ENCODE results near the gene HPCAL1. TPM values are rescaled to one million over a fixed set of nuclear protein-coding genes. Genes with fewer than 3 reads are reported as not detected.
A peak's percentile ranks its signal among the peaks of the same experiment; 100 is the strongest.

Gene HPCAL1
- total RNA-seq, 2 experiments from 2014 or later: 100 to 105 TPM

- no peak overlapping the region for H3K27ac Mint-ChIP-seq
- H3K4me1 Mint-ChIP-seq: peaks cover 7% of the 10 kb centered on the region
- H3K9me3 Mint-ChIP-seq: no peaks in the 10 kb centered on the region
- H3K36me3 Mint-ChIP-seq: no peaks in the 10 kb centered on the region
- H3K4me3 Mint-ChIP-seq: no peak overlapping the region
- H3K27me3 Mint-ChIP-seq: no peaks in the 10 kb centered on the region
- DNase-seq: no peak
Observed at GRCh38 chr2:10276481-10277292, 26.0 kb upstream of the HPCAL1 start.

DNA sequence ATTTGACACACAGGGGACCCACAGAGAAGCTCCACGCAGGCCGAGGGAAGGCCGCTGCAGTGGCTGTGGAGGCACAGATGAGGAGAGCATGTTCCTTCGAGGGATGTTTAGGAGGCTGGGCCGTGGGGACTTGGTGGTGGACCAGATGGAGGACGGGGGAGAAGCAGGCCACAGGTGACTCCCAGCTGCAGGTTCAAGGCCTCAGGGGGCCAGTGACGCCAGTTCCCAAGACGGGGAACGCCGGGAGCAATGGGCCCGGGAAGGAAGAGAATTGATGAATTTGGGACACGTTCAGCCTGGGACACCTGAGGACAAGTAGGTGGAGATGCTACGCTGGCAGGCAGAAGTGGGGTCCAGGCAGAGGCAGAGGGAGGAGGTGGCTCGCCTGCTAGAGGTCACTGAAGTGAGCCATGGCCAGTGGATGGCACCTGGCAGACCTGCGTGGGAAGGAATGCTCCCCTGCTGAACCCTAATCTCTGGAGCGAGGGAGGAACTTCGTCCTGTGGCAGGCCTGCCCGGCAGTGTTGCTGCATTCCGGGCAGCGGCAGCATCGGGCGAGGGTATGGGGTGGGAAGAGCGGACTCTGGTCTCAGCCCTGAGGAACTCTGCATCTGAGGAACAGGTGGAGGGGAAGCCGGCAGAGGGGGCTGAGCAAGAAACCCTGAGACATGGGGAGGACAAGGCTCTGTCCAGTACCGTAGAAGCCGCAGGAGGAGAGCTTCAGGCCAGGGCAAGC is 25.2 kb upstream of the HPCAL1 start:
- Mint-ChIP-seq H3K36me3 (no peaks in the 10 kb centered on the region), H3K27ac (peak overlapping the region; percentile 58), H3K9me3 (no peaks in the 10 kb centered on the region), H3K4me3 (no peak overlapping the region), H3K4me1 (peaks cover 7% of the 10 kb centered on the region), H3K27me3 (no peaks in the 10 kb centered on the region)
- no peak for DNase-seq

DNA sequence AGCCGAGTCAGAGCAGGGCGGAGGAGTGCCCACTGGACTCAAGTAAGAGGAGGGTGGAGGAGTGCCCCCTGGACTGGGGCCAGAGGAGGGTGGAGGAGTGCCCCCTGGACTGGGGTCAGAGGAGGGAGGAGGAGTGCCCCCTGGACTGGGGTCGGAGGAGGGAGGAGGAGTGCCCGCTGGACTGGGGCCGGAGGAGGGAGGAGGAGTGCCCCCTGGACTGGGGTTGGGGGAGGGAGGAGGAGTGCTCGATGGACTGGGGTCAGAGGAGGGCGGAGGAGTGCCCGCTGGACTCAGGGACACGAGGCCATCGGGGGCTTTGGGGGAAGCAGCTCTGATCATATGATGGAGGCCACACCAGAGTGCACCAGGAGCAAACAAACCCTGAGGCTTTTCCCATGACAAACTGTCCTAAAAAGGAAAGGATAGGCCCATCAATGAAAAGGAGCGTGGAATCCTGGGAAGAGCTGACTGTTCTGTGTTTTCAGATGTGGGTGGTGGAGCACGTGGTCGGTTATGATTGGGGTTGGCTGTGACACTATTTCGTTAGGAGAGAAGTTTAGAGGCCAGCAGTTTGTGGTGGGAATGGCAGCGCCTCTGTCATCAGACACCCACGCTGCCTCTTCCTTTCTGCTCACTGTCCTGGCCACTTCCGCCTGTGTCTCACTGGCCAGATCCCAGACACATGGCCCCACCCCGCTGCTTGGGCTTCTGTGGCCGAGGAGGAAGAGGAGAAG is 24.5 kb upstream of the HPCAL1 start:
- no peaks in the 10 kb centered on the region for H3K36me3 Mint-ChIP-seq
- no peaks in the 10 kb centered on the region for H3K27me3 Mint-ChIP-seq
- peaks cover 7% of the 10 kb centered on the region for H3K4me1 Mint-ChIP-seq
- peak overlapping the region; percentile 56 for H3K27ac Mint-ChIP-seq
- no peaks in the 10 kb centered on the region for H3K9me3 Mint-ChIP-seq
- H3K4me3 Mint-ChIP-seq: no peak overlapping the region
- DNase-seq: peak; percentile 21

DNA sequence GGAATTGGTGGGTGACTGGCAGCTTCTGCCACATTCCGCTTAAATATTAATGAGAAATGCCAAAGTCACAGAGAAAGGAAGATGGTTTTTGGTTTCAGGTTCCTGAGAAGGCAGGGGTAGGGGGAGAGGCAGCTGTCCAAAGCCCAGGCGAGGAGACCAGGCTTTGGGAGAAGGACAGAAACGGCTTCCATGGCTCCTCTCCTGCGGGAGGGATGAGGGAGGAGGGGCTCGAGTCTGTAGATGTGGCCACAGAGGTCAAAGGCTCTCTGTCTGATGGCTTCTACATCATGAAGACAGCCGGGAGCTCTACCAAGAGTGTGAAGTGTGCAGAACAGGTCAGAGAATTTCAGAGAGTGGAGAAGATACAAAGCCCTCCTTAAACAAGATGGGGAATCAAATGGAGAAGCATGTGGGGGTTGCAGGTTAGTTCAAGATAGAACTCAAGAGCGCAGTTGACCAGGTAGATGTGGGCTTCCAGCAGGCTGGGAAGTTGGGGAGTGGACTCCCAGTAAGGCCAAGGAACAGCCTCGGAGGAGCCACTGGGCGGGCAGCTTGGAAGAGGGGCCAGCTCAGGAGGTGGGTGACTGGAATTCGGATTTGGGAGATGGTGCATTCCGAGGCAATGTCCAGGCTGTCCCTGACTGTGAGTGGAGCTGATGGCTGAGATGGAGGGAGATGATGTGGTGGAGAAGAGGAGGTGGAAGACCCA is 23.8 kb upstream of the HPCAL1 start:
- no peak for DNase-seq

DNA sequence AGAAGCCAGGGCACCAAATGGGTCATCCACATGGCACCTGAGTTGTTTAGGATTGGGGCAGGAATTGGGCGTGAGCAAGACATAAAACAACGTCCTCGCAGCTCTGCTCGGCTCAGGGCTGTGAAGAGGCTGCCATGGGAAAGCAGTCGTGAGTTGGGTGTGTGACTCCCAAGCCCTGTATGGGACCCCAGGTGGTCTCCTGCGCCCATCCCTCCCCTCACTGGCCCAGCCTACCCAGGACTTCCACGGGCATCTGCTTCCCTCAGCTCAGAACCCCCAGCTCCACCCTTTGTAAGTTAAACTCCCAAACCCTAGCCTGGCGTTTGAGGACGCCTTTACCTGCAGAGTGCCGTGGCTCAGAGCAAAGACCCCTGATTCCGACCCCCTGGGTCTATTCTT is 23.2 kb upstream of the HPCAL1 start:
- H3K4me3 Mint-ChIP-seq: no peak overlapping the region
- peaks cover 9% of the 10 kb centered on the region for H3K4me1 Mint-ChIP-seq
- H3K27me3 Mint-ChIP-seq: no peaks in the 10 kb centered on the region
- no peaks in the 10 kb centered on the region for H3K9me3 Mint-ChIP-seq
- no peak overlapping the region for H3K27ac Mint-ChIP-seq
- no peaks in the 10 kb centered on the region for H3K36me3 Mint-ChIP-seq
- DNase-seq: no peak

More for the DNA sequence above, 23.8 kb upstream of the HPCAL1 start:
- Mint-ChIP-seq H3K4me1 (peaks cover 9% of the 10 kb centered on the region), H3K9me3 (no peaks in the 10 kb centered on the region), H3K4me3 (no peak overlapping the region), H3K36me3 (no peaks in the 10 kb centered on the region), H3K27me3 (no peaks in the 10 kb centered on the region), H3K27ac (peak overlapping the region; percentile 56)

DNA sequence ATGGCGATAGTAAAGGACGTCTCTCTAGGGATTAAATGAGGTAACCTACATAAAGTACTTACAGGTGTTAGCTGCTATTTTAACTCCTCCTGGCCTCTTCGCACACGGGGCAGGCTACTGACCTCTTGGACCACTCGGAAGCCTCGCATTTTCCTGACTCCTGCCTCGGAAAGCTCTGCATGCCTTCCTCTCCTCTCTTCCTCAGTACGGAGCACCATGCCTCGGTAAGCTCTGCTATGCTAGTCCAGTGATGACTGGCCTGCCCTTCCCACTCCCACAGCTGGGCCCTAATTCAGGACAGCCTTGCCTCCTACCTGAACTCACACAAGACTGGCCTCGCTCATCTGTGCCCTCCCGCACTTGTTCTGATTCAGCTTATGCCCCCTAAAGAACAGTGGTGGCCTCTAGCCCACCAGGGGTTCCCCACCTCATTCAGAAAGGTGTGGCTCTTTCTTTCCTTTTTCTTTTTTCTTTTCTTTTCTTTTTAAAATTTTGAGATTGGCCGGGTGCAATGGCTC is 22.7 kb upstream of the HPCAL1 start:
- no peak overlapping the region for H3K27ac Mint-ChIP-seq
- H3K9me3 Mint-ChIP-seq: no peaks in the 10 kb centered on the region
- no peaks in the 10 kb centered on the region for H3K27me3 Mint-ChIP-seq
- no peaks in the 10 kb centered on the region for H3K36me3 Mint-ChIP-seq
- peaks cover 9% of the 10 kb centered on the region for H3K4me1 Mint-ChIP-seq
- no peak overlapping the region for H3K4me3 Mint-ChIP-seq
- DNase-seq: no peak

GRCh38 chr2:10281891-10282290 is 20.8 kb upstream of the HPCAL1 start:
- DNase-seq: no peak
- Mint-ChIP-seq H3K9me3 (no peaks in the 10 kb centered on the region), H3K4me1 (peaks cover 9% of the 10 kb centered on the region), H3K27ac (no peak overlapping the region), H3K4me3 (no peak overlapping the region), H3K36me3 (no peaks in the 10 kb centered on the region), H3K27me3 (no peaks in the 10 kb centered on the region)

GRCh38 chr2:10282611-10283105 is 20.0 kb upstream of the HPCAL1 start:
- DNase-seq: no peak
- Mint-ChIP-seq H3K36me3 (no peaks in the 10 kb centered on the region), H3K4me1 (peaks cover 9% of the 10 kb centered on the region), H3K27ac (no peak overlapping the region), H3K27me3 (no peaks in the 10 kb centered on the region), H3K4me3 (no peak overlapping the region), H3K9me3 (no peaks in the 10 kb centered on the region)

DNA sequence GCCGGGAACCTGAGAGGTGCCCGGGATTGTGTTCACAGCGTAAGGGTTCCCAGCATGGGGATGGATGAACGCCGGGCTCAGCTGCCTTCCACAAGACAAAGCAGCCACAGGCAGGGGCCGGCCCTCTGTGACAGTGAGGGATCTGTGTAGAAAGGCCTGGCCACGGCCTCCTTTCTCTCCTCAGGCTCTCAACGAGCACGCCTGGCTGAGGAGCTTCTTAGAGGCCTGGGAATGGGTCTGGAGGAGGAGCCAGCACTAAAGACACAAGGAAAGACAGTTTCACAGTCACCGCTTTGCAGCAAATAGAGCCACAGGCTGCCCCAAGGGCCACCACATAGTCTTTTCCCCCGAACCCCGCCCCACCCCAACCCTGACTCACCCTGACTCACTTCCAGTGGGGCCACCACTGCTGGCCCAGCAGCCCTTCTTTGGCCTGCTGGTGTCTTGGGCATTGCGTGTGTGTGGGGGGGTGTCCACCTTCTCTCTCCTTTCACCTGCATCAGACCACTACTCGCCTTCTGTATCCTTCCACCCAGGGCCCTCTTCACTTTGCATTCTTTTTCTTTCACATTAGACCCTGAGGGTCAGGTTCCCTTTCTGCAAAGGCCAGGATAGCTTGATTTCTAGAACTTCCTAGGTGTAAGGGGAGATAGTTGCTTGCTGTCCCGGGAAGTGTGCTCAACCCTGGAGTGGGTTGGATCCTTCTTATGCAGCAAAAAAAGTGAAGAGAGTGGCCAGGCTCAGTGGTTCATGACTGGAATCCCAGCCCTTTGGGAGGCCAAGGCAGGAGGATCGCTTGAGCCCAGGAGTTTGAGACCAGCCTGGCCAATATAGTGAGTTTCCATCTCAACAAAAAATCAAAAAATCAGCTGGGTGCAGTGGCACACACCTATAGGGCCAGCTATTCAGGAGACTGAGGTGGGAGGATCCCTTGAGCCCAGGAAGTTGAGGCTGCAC is 19.3 kb upstream of the HPCAL1 start:
- no peak for DNase-seq
- Mint-ChIP-seq H3K4me3 (no peak overlapping the region), H3K27ac (no peak overlapping the region), H3K27me3 (no peaks in the 10 kb centered on the region), H3K9me3 (no peaks in the 10 kb centered on the region), H3K36me3 (no peaks in the 10 kb centered on the region), H3K4me1 (peaks cover 6% of the 10 kb centered on the region)

DNA sequence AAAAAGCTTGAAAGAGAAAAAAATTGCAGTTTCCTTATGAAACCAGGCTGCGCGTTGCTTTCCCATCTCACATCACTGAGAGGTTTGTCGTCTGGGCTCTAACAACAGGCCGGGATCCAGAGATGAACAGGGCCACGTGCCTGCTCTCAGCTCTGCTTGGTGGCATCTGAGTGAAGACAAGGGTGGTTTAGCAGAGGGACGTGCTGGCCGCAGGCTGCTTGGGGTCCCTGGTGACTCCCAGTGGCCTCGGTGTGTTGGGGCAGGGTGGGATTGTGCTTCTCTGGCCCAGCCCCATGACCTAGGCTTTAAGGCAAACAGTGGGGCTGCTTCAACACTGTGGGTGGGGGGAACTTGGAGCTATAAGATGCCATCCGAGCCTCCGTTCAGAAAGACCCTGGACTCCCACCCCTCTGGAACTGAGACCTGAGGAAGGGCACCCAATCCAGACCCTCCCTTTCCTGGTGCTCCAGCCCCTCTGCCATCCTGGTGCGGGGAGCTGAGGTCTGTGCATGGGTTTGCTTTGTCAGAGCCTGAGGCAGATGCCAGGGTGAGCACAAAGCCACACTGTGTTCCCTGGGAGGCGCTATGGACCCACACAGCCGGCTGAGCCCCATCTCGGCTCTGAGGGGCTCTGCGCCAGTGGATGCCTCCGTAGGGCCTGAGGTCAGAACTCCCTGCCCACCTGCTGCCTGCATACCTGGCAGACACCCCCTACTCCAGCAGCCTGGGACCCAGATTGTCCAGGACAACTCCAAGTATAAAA is 18.4 kb upstream of the HPCAL1 start:
- Mint-ChIP-seq H3K36me3 (no peaks in the 10 kb centered on the region), H3K4me3 (no peak overlapping the region), H3K27ac (no peak overlapping the region)

GRCh38 chr2:10285191-10285555 is 17.5 kb upstream of the HPCAL1 start:
- DNase-seq: no peak
- no peaks in the 10 kb centered on the region for H3K36me3 Mint-ChIP-seq
- H3K27me3 Mint-ChIP-seq: no peaks in the 10 kb centered on the region
- no peak overlapping the region for H3K4me3 Mint-ChIP-seq
- peaks cover 2% of the 10 kb centered on the region for H3K4me1 Mint-ChIP-seq
- no peaks in the 10 kb centered on the region for H3K9me3 Mint-ChIP-seq
- H3K27ac Mint-ChIP-seq: no peak overlapping the region

More for the DNA sequence above, 18.4 kb upstream of the HPCAL1 start:
- Mint-ChIP-seq H3K27me3 (no peaks in the 10 kb centered on the region), H3K4me1 (peaks cover 2% of the 10 kb centered on the region), H3K9me3 (no peaks in the 10 kb centered on the region)
- no peak for DNase-seq

DNA sequence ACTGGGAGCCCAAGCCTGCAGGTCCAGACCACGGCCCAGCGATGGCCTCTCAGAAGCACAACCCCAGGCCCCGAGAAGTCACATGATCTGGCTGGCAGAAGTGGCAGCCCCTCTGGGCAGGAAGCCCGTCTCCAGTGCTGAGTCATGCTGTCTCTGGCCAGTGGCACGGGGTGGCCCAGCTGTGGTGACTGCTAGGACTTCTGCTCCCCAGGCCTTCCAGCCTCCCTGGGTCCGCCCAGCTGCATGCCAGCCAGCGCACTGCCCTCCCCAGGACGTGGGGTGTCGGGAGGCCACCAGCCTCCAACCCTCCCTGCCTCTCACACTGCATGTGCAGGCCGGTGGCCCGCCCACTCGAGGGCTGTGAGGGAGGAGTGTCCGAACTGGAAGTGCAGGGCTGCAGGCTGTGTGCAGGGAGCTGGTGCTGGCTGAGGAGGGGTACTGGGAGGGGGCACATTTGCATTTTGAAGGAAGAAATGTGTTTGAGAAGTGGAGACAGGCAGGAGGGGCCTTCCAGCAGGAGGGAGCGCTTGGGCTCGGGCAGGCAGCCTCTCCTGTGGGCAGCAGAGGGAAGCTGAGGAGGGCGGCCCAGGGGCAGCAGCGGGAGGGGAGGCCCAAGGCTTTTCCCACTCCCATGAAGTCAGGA is 17.0 kb upstream of the HPCAL1 start:
- Mint-ChIP-seq H3K27me3 (no peaks in the 10 kb centered on the region), H3K27ac (no peak overlapping the region), H3K4me3 (no peak overlapping the region), H3K9me3 (no peaks in the 10 kb centered on the region), H3K36me3 (no peaks in the 10 kb centered on the region), H3K4me1 (peaks cover 2% of the 10 kb centered on the region)
- DNase-seq: no peak

Measured in activated naive CD8-positive, alpha-beta T cell treated with anti-CD3 and anti-CD28 coated beads for 36 hours (primary cell).